PC-3 (cell line): ENCODE data around the gene NRG3. TPM values are rescaled to one million over a fixed set of nuclear protein-coding genes. Genes with fewer than 3 reads are reported as not detected.

ENCODE experiments used
- ATAC-seq: fragments of 200-7000 bp; cut with Tn5 transposase; 2 replicates; pipeline ENCODE4 v1.9.1; 2020; ENCODE audit warnings: mild to moderate bottlenecking, moderate library complexity
- BruUV-seq: library from RNA; stranded (reverse); fragments of 400-500 nt; replicated peaks from 2 replicates; lab custom pipeline; 2021; lab: Mats Ljungman, UMichigan
- CTCF ChIA-PET: fragments of 300-600 bp; sonication (Branson Sonifier 250); formaldehyde crosslinking; loops from one replicate; lab custom pipeline; 2022; ENCODE audit warnings: antibody characterized with exemption; lab: Charles Lee
- POLR2A ChIA-PET: fragments of 300-600 bp; sonication (Branson Sonifier 250); formaldehyde crosslinking; loops from one replicate; lab custom pipeline; 2022; ENCODE audit warnings: antibody characterized with exemption; ENCODE audit not compliant: unreplicated experiment; lab: Charles Lee
- DNase-seq: peaks from one replicate; pipeline ENCODE4 v3.0.0-alpha.2; 2015
- H2AFZ ChIP-seq: fragments of 300-600 bp; sonication (generic); 2 replicates; pipeline ENCODE4 v1.6.0; 2016; ENCODE audit warnings: antibody characterized with exemption, low read length
- H3F3A ChIP-seq: fragments of 300-600 bp; sonication (generic); one replicate; pipeline ENCODE4 v1.6.0; 2017; ENCODE audit warnings: antibody characterized with exemption, low read length, control low read depth, mild to moderate bottlenecking; ENCODE audit not compliant: unreplicated experiment
- H3K27ac ChIP-seq: fragments of 300-600 bp; sonication (generic); 2 replicates; pipeline ENCODE4 v1.5.1; 2016; ENCODE audit warnings: mild to moderate bottlenecking, low read length
- H3K27me3 ChIP-seq: fragments of 300-600 bp; sonication (generic); 2 replicates; pipeline ENCODE4 v1.6.1; 2016; ENCODE audit warnings: low read length, mixed read lengths
- H3K36me3 ChIP-seq: fragments of 300-600 bp; sonication (generic); 2 replicates; pipeline ENCODE4 v1.6.1; 2016; ENCODE audit warnings: low read depth, mixed run types, low read length, mixed read lengths
- H3K4me1 ChIP-seq: fragments of 300-600 bp; sonication (generic); 2 replicates; pipeline ENCODE4 v1.5.1; 2016; ENCODE audit warnings: low read length; ENCODE audit not compliant: insufficient read depth
- H3K4me2 ChIP-seq: fragments of 300-600 bp; sonication (generic); 2 replicates; pipeline ENCODE4 v1.6.0; 2016; ENCODE audit warnings: low read length
- H3K4me3 ChIP-seq: fragments of 300-600 bp; sonication (generic); 2 replicates; pipeline ENCODE4 v1.5.1; 2016; ENCODE audit warnings: mild to moderate bottlenecking, low read length, mixed read lengths
- H3K79me2 ChIP-seq: fragments of 300-600 bp; sonication (generic); 2 replicates; pipeline ENCODE4 v1.6.1; 2017; ENCODE audit warnings: low read length, mixed read lengths
- H3K9ac ChIP-seq: fragments of 300-600 bp; sonication (generic); 2 replicates; pipeline ENCODE4 v1.6.0; 2016; ENCODE audit warnings: mild to moderate bottlenecking, low read length
- H3K9me2 ChIP-seq: fragments of 300-600 bp; sonication (generic); replicated peaks from 2 replicates; pipeline ENCODE4 v1.6.1; 2016; ENCODE audit warnings: mixed run types, low read length, mixed read lengths
- H3K9me3 ChIP-seq: fragments of 300-600 bp; sonication (generic); 2 replicates; pipeline ENCODE4 v1.6.1; 2016; ENCODE audit warnings: low read length, mixed read lengths
- H4K20me1 ChIP-seq: fragments of 300-600 bp; sonication (generic); 2 replicates; pipeline ENCODE4 v1.6.1; 2016; ENCODE audit warnings: low read length, mixed read lengths
- CTCF ChIP-seq: fragments of 300-600 bp; sonication (generic); conservative IDR thresholded peaks from 2 replicates; pipeline ENCODE4 v1.5.1; 2017; ENCODE audit warnings: antibody characterized with exemption, low read depth, mild to moderate bottlenecking, low read length
- EZH2 ChIP-seq: fragments of 300-600 bp; sonication (generic); IDR thresholded peaks from one replicate; pipeline ENCODE4 v1.6.1; 2017; ENCODE audit warnings: antibody characterized with exemption, mild to moderate bottlenecking, low read length; ENCODE audit not compliant: unreplicated experiment
- EZH2phosphoT487 ChIP-seq: fragments of 300-600 bp; sonication (generic); IDR thresholded peaks from 2 replicates; pipeline ENCODE4 v1.6.1; 2018; ENCODE audit warnings: mild to moderate bottlenecking, antibody characterized with exemption, low read length, borderline replicate concordance
- intact Hi-C: fragments of 100-400 bp; cut with micrococcal nuclease; formaldehyde crosslinking; loops from 2 replicates; pipeline ENCODE4 v1.9.0; 2023
- total RNA-seq: library from RNA; depleted of rRNA; stranded (reverse); fragments of >200 nt; gene quantifications from 2 replicates; pipeline ENCODE4 v1.2.3, GENCODE V29; 2014

Gene NRG3
- total RNA-seq, 1 experiment from 2014 or later: not detected

GRCh38 chr10:82660205-82660604, 785.2 kb downstream of the NRG3 start:
- no TSS peak for BruUV-seq
- intact Hi-C loops: no loop called here
- no peaks in the 10 kb centered on the region for H3K79me2 ChIP-seq
- TF ChIP-seq CTCF (no peak), EZH2phosphoT487 (no peak), EZH2 (no peak)
- POLR2A ChIA-PET: no interaction called here
- no peaks in the 10 kb centered on the region for H3K9me2 ChIP-seq
- no peak overlapping the region for H3K4me2 ChIP-seq
- no peaks in the 10 kb centered on the region for H3F3A ChIP-seq
- CTCF ChIA-PET: no interaction called here
- H4K20me1 ChIP-seq: no peaks in the 10 kb centered on the region
- no peaks in the 10 kb centered on the region for H3K4me1 ChIP-seq
- DNase-seq (no peak), ATAC-seq (no peak)
- no peak overlapping the region for H3K9ac ChIP-seq
- H3K27ac ChIP-seq: no peak overlapping the region
- H3K27me3 ChIP-seq: no peaks in the 10 kb centered on the region
- no peaks in the 10 kb centered on the region for H3K36me3 ChIP-seq
- H3K4me3 ChIP-seq: no peak overlapping the region
- no peak overlapping the region for H2AFZ ChIP-seq
- H3K9me3 ChIP-seq: 0 out of 2 replicates have a peak, but pooled peaks cover 3% of the 10 kb centered on the region

DNA sequence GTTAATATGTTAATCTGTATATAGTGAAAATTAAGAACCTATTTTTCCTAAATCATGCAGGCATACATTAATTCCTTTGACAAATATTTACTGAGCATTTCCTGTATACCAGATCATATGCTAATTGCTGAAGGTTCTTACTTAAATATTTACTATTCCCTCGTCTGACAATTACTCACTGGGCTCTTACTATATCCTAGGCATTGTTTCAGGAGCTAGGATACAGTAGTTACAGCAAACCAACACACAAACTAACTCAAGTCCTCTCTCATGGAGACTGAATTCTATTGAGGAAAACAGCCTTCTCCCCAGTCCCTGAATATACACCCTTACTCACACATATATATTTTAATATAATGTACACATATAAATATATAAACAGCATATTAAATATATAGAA, 786.0 kb downstream of the NRG3 start:
- no peak overlapping the region for H3K4me3 ChIP-seq
- H2AFZ ChIP-seq: no peak overlapping the region
- BruUV-seq: no TSS peak
- no peak overlapping the region for H3K27ac ChIP-seq
- CTCF ChIA-PET: no interaction called here
- no peaks in the 10 kb centered on the region for H3K79me2 ChIP-seq
- H3K36me3 ChIP-seq: no peaks in the 10 kb centered on the region
- no peak overlapping the region for H3K4me2 ChIP-seq
- H3K27me3 ChIP-seq: no peaks in the 10 kb centered on the region
- no peak for ATAC-seq
- H3K4me1 ChIP-seq: no peaks in the 10 kb centered on the region
- H3K9me3 ChIP-seq: no peaks in the 10 kb centered on the region
- no peak overlapping the region for H3K9ac ChIP-seq
- no peaks in the 10 kb centered on the region for H3F3A ChIP-seq
- H3K9me2 ChIP-seq: no peaks in the 10 kb centered on the region
- POLR2A ChIA-PET: no interaction called here
- intact Hi-C loops: no loop called here
- TF ChIP-seq EZH2phosphoT487 (no peak), CTCF (no peak), EZH2 (no peak)
- no peak for DNase-seq
- H4K20me1 ChIP-seq: no peaks in the 10 kb centered on the region

DNA sequence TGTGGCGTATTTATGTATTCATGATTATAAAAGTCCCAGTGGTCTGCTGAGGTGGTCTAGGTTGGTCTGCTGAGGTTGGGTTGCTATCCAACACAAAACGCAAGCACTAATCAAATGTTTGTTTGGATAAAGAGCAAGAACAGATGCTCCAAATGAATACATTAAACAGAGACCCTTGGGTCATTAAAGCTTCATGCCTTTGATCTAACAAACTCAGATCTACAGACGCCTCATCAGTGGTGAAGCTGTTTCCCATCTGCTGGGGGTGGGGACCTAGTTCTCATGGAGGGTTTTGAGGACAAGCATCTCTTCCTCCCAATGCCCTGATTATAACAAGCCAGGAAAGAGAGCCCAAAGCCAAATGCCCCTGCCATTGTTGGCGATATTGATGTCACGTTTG, 786.7 kb downstream of the NRG3 start:
- Histone ChIP-seq H2AFZ (no peak overlapping the region), H3K9me2 (no peaks in the 10 kb centered on the region), H3K36me3 (no peaks in the 10 kb centered on the region), H3K4me2 (no peak overlapping the region), H3K4me3 (no peak overlapping the region), H3K27me3 (no peaks in the 10 kb centered on the region), H3K27ac (no peak overlapping the region), H3K9ac (no peak overlapping the region), H3F3A (no peaks in the 10 kb centered on the region), H4K20me1 (no peaks in the 10 kb centered on the region), H3K4me1 (no peaks in the 10 kb centered on the region), H3K9me3 (no peaks in the 10 kb centered on the region), H3K79me2 (no peaks in the 10 kb centered on the region)
- no peak for DNase-seq
- ChIA-PET CTCF (no interaction called here), POLR2A (no interaction called here)
- ATAC-seq: no peak
- BruUV-seq: no TSS peak
- intact Hi-C loops: no loop called here
- TF ChIP-seq EZH2phosphoT487: no peak
